Large intestine (tissue), 3 donors: Measurements from ENCODE around the gene ZBTB40. TPM values are rescaled to one million over a fixed set of nuclear protein-coding genes. Genes with fewer than 3 reads are reported as not detected.

Experiments used
- DNase-seq, 2 donors: peaks; one replicate each; pipeline versions ENCODE4 v3.0.0 to v3.0.0-alpha.2; 2013
- H3K27ac ChIP-seq: one replicate; pipeline ENCODE4 v1.5.1; 2013; ENCODE audit warnings: low read length
- H3K27me3 ChIP-seq: 2 replicates; pipeline ENCODE4 v1.6.1; 2013; ENCODE audit warnings: low read length; ENCODE audit not compliant: control insufficient read depth, insufficient read depth
- H3K36me3 ChIP-seq: 2 replicates; pipeline ENCODE4 v1.6.1; 2013; ENCODE audit warnings: low read length; ENCODE audit not compliant: control insufficient read depth, insufficient read depth
- H3K4me1 ChIP-seq: one replicate; pipeline ENCODE4 v1.6.1; 2013; ENCODE audit warnings: low read length; ENCODE audit not compliant: control insufficient read depth, insufficient read depth
- H3K4me3 ChIP-seq: one replicate; pipeline ENCODE4 v1.5.1; 2013; ENCODE audit warnings: low read length
- H3K9me3 ChIP-seq: one replicate; pipeline ENCODE4 v1.6.1; 2013; ENCODE audit warnings: mild to moderate bottlenecking, low read depth, low read length, moderate library complexity; ENCODE audit not compliant: control insufficient read depth
- WGBS: methylation state at CpG from one replicate; pipeline ENCODE4 v1.1.5; 2013; ENCODE audit warnings: low lambda C conversion rate; ENCODE audit not compliant: insufficient coverage; 5-methylcytosine and 5-hydroxymethylcytosine counted together
- polyA plus RNA-seq: library from polyadenylated mRNA; unstranded; fragments of 120-200 nt; gene quantifications from one replicate; pipeline ENCODE4 v1.2.1, GENCODE V29; 2013

ZBTB40 gene
- polyA plus RNA-seq, 1 donor = 14.8 TPM

DNA sequence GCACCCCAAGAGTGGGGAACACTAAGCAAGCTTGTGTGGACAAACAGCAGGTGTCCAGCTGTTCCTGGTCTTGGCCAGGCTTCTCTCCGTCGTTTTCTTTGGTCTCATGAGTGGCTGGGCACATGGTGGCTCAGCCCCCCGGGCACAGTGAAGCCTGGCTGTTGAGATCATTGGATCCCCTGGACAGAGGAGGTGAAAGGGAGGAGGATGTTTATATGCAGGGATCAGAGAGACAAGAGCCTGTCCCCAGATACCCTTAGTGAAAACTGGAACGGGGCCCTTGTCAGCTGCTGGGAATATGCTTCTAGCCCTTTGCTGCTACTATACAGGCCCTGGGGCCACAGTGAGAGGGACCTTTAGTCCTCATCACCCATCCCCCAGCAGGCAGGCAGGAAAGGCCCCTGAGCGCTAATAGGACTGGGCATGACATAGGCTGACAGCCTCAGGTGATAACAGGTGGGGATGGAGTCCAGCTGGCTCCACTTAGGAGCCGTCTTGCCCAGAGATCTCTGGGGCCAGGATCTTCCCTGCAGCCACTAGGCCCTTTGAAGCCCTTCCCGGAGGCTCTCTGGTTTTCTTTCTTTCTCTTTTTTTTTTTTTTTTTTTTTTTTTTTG lies 128.0 kb downstream of the ZBTB40 start:
- Histone ChIP-seq H3K27ac (no peak overlapping the region), H3K4me3 (no peak overlapping the region), H3K4me1 (no peaks in the 10 kb centered on the region), H3K9me3 (no peaks in the 10 kb centered on the region), H3K36me3 (no peaks in the 10 kb centered on the region), H3K27me3 (no peaks in the 10 kb centered on the region)
- whole genome bisulfite sequencing = no CpG with 5 or more reads among the region's 7 CpGs
- DNase-seq = no peak

Other genes starting within 250 kb of the ZBTB40 start
- gene EPHA8, start 111.6 kb downstream of the ZBTB40 start, polyA plus RNA-seq = 0.57 TPM
- 91.7 TPM for gene C1QA, start 184.8 kb downstream of the ZBTB40 start, polyA plus RNA-seq
- gene C1QC, start 191.8 kb downstream of the ZBTB40 start, polyA plus RNA-seq = 79.1 TPM
- 73.0 TPM for gene C1QB, start 201.4 kb downstream of the ZBTB40 start, polyA plus RNA-seq